ENCODE measurements around the gene DDX31.

DNA sequence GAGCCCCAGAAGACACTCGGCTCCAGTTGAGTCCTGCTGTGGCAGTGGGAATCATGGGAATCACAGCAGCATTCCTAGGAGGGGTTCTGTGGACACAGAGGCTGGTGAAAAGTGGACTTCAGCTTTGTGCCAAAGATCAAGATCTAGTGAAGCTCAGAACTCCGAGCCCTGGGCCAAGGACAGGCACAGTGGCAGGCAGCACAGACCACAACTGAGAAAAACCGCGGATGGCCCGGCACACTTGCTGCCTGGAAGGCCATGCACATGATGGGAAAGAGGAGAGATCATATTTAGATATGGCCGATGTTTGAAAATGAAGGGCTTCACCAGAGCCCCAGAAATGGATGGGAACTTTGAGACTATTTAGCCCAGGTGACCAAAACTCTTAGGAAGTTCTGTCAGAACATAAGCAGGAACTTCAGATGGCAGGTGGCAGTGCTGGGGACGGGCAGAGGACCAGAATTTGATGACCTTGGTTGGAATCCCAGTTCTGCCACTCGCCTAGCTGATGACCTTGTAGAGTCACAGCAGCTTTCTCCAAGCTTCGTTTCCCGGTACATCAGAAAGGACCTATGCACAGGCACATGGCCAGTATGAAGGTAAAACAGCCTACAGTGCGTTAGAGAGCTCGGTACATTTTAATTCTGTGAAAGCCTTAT lies 69.3 kb downstream of the DDX31 start:
- TF ChIP-seq CTCF (IDR thresholded peaks at IDR 0.05): no peak
- TF ChIP-seq POLR2A (IDR thresholded peaks at IDR 0.05): no peak
